Measurements from ENCODE around the gene SEPTIN2.
A peak's percentile ranks its signal among the peaks of the same experiment; 100 is the strongest.

The SEPTIN2 gene

GRCh38 chr2:241315879-241316631 is at the start of gene SEPTIN2:
Gene SEPTIN2, plus strand, starts transcription at chr2:241315925. Its CDS starts 8,308 bp downstream, at chr2:241324233.
- Mint-ChIP-seq H3K4me1 (ENCODE audit: low read depth) (peaks cover 72% of the 10 kb centered on the region), H3K9me3 (no peaks in the 10 kb centered on the region)

GRCh38 chr2:241267249-241268067 is 48.3 kb upstream of the SEPTIN2 start:
- peaks cover 35% of the 10 kb centered on the region for H3K4me1 Mint-ChIP-seq (ENCODE audit: low read depth)
- no peaks in the 10 kb centered on the region for H3K9me3 Mint-ChIP-seq
- no peak overlapping the region for H3K4me3 Mint-ChIP-seq
- H3K27me3 Mint-ChIP-seq: no peaks in the 10 kb centered on the region
- no peak overlapping the region for H3K27ac Mint-ChIP-seq
- peaks cover 82% of the 10 kb centered on the region for H3K36me3 Mint-ChIP-seq (ENCODE audit: low read depth)
- intact Hi-C loops (cut with micrococcal nuclease): no loop called here

More at GRCh38 chr2:241315879-241316631, at the start of gene SEPTIN2:
- Mint-ChIP-seq H3K36me3 (ENCODE audit: low read depth) (peaks cover 68% of the 10 kb centered on the region), H3K27ac (peak within 1 kb of the TSS; percentile 100), H3K27me3 (no peaks in the 10 kb centered on the region), H3K4me3 (peak within 1 kb of the TSS; percentile 100)
- intact Hi-C loops (cut with micrococcal nuclease): loop anchor here (2.0 kb wide), 2 partner anchors 41 to 45 kb away; partner anchors contain the start of gene FARP2

- intact Hi-C loops (cut with micrococcal nuclease): no loop called here
- Mint-ChIP-seq H3K27ac (peak overlapping the region; percentile 8), H3K4me1 (ENCODE audit: low read depth) (peaks cover 39% of the 10 kb centered on the region), H3K9me3 (no peaks in the 10 kb centered on the region), H3K27me3 (no peaks in the 10 kb centered on the region), H3K36me3 (ENCODE audit: low read depth) (peaks cover 73% of the 10 kb centered on the region), H3K4me3 (no peak overlapping the region)
These were observed 47.4 kb upstream of the SEPTIN2 start for GRCh38 chr2:241268306-241268705.

- Mint-ChIP-seq H3K9me3 (no peaks in the 10 kb centered on the region), H3K4me1 (ENCODE audit: low read depth) (peaks cover 45% of the 10 kb centered on the region), H3K27ac (peak overlapping the region; percentile 6), H3K27me3 (no peaks in the 10 kb centered on the region), H3K4me3 (no peak overlapping the region), H3K36me3 (ENCODE audit: low read depth) (peaks cover 67% of the 10 kb centered on the region)
- intact Hi-C loops (cut with micrococcal nuclease): no loop called here
These were observed 46.8 kb upstream of the SEPTIN2 start for GRCh38 chr2:241268716-241269445.

- Mint-ChIP-seq H3K36me3 (ENCODE audit: low read depth) (peaks cover 57% of the 10 kb centered on the region), H3K9me3 (no peaks in the 10 kb centered on the region), H3K4me1 (ENCODE audit: low read depth) (peaks cover 55% of the 10 kb centered on the region), H3K4me3 (no peak overlapping the region), H3K27ac (peak overlapping the region; percentile 6), H3K27me3 (no peaks in the 10 kb centered on the region)
- intact Hi-C loops (cut with micrococcal nuclease): loop anchor here (2.0 kb wide), 1 partner anchor 47 kb away; no protein-coding TSS in a partner anchor
These were observed 45.8 kb upstream of the SEPTIN2 start for GRCh38 chr2:241269707-241270520.

- H3K4me1 Mint-ChIP-seq (ENCODE audit: low read depth): peaks cover 62% of the 10 kb centered on the region
- H3K36me3 Mint-ChIP-seq (ENCODE audit: low read depth): peaks cover 57% of the 10 kb centered on the region
- peak overlapping the region; percentile 86 for H3K27ac Mint-ChIP-seq
- H3K4me3 Mint-ChIP-seq: no peak overlapping the region
- intact Hi-C loops (cut with micrococcal nuclease): loop anchor here (2.0 kb wide), 1 partner anchor 46 kb away; no protein-coding TSS in a partner anchor
- H3K9me3 Mint-ChIP-seq: no peaks in the 10 kb centered on the region
- no peaks in the 10 kb centered on the region for H3K27me3 Mint-ChIP-seq
These were observed 45.2 kb upstream of the SEPTIN2 start for GRCh38 chr2:241270531-241270930.

GRCh38 chr2:241271706-241272302 is 43.9 kb upstream of the SEPTIN2 start:
- Mint-ChIP-seq H3K36me3 (ENCODE audit: low read depth) (peaks cover 50% of the 10 kb centered on the region), H3K4me3 (peak overlapping the region; percentile 81), H3K27ac (peak overlapping the region; percentile 86), H3K9me3 (no peaks in the 10 kb centered on the region), H3K4me1 (ENCODE audit: low read depth) (peaks cover 65% of the 10 kb centered on the region), H3K27me3 (no peaks in the 10 kb centered on the region)
- intact Hi-C loops (cut with micrococcal nuclease): loop anchor here (2.0 kb wide), 1 partner anchor 45 kb away; no protein-coding TSS in a partner anchor

- intact Hi-C loops (cut with micrococcal nuclease): no loop called here
- H3K27ac Mint-ChIP-seq: peak overlapping the region; percentile 86
These were observed 43.2 kb upstream of the SEPTIN2 start for GRCh38 chr2:241272303-241273209.

GRCh38 chr2:241273210-241274020 is 42.3 kb upstream of the SEPTIN2 start:
- Mint-ChIP-seq H3K36me3 (ENCODE audit: low read depth) (peaks cover 42% of the 10 kb centered on the region), H3K27ac (peak overlapping the region; percentile 8), H3K27me3 (no peaks in the 10 kb centered on the region), H3K4me1 (ENCODE audit: low read depth) (peaks cover 70% of the 10 kb centered on the region), H3K4me3 (peak overlapping the region; percentile 67), H3K9me3 (no peaks in the 10 kb centered on the region)
- intact Hi-C loops (cut with micrococcal nuclease): no loop called here

More at GRCh38 chr2:241272303-241273209, 43.2 kb upstream of the SEPTIN2 start:
- H3K9me3 Mint-ChIP-seq: no peaks in the 10 kb centered on the region
- peaks cover 48% of the 10 kb centered on the region for H3K36me3 Mint-ChIP-seq (ENCODE audit: low read depth)
- H3K4me1 Mint-ChIP-seq (ENCODE audit: low read depth): peaks cover 69% of the 10 kb centered on the region
- H3K27me3 Mint-ChIP-seq: no peaks in the 10 kb centered on the region
- H3K4me3 Mint-ChIP-seq: peak overlapping the region; percentile 67

- H3K9me3 Mint-ChIP-seq: no peaks in the 10 kb centered on the region
- H3K27ac Mint-ChIP-seq: no peak overlapping the region
- H3K27me3 Mint-ChIP-seq: no peaks in the 10 kb centered on the region
- peaks cover 35% of the 10 kb centered on the region for H3K36me3 Mint-ChIP-seq (ENCODE audit: low read depth)
- H3K4me3 Mint-ChIP-seq: no peak overlapping the region
- H3K4me1 Mint-ChIP-seq (ENCODE audit: low read depth): peaks cover 64% of the 10 kb centered on the region
- intact Hi-C loops (cut with micrococcal nuclease): no loop called here
These were observed 41.6 kb upstream of the SEPTIN2 start for GRCh38 chr2:241274127-241274526.

- peaks cover 64% of the 10 kb centered on the region for H3K4me1 Mint-ChIP-seq (ENCODE audit: low read depth)
- no peak overlapping the region for H3K27ac Mint-ChIP-seq
These were observed 40.2 kb upstream of the SEPTIN2 start for GRCh38 chr2:241275504-241275903.

More at GRCh38 chr2:241275504-241275903, 40.2 kb upstream of the SEPTIN2 start:
- Mint-ChIP-seq H3K36me3 (ENCODE audit: low read depth) (peaks cover 34% of the 10 kb centered on the region), H3K27me3 (no peaks in the 10 kb centered on the region), H3K4me3 (no peak overlapping the region), H3K9me3 (no peaks in the 10 kb centered on the region)
- intact Hi-C loops (cut with micrococcal nuclease): no loop called here

Data from dendritic cell treated with granulocyte-macrophage colony-stimulating factor and Interleukin-4, amounts not matched to agents 40 ng/mL and 50 ng/mL, for 4 days (primary cell).